Astrocyte (in vitro differentiated cells and primary cell): ENCODE measurements around the gene DACT3. TPM values are rescaled to one million over a fixed set of nuclear protein-coding genes. Genes with fewer than 3 reads are reported as not detected.

Experiments used
- DNase-seq: peaks from one replicate; pipeline ENCODE4 v3.0.0-alpha.2; 2010; ENCODE audit warnings: low read depth
- FAIRE-seq: peaks from 2 replicates; lab custom pipeline; 2011; peaks lifted over from hg19 to GRCh38; lab: Jason Lieb, UNC
- H2AFZ ChIP-seq: 2 replicates; pipeline ENCODE4 v1.6.0; 2012; ENCODE audit warnings: low read depth, low read length, inconsistent platforms
- H3K27ac ChIP-seq: 2 replicates; pipeline ENCODE4 v1.5.1; 2011; ENCODE audit warnings: low read depth, low read length, inconsistent platforms
- H3K27me3 ChIP-seq: 2 replicates; pipeline ENCODE4 v1.6.0; 2011; ENCODE audit warnings: low read length, inconsistent platforms; ENCODE audit not compliant: insufficient read depth
- H3K36me3 ChIP-seq: 2 replicates; pipeline ENCODE4 v1.5.1; 2011; ENCODE audit warnings: low read length, inconsistent platforms; ENCODE audit not compliant: insufficient read depth
- H3K4me1 ChIP-seq: 2 replicates; pipeline ENCODE4 v1.5.1; 2011; ENCODE audit warnings: low read length, inconsistent platforms; ENCODE audit not compliant: insufficient read depth
- H3K4me2 ChIP-seq: 2 replicates; pipeline ENCODE4 v1.6.0; 2012; ENCODE audit warnings: low read length, inconsistent platforms
- H3K4me3 ChIP-seq: 2 replicates; pipeline ENCODE4 v1.5.1; 2011; ENCODE audit warnings: low read depth, mild to moderate bottlenecking, low read length, inconsistent platforms; ENCODE audit not compliant: insufficient read depth
- H3K79me2 ChIP-seq: 2 replicates; pipeline ENCODE4 v1.6.0; 2012; ENCODE audit warnings: mild to moderate bottlenecking, low read length, inconsistent platforms; ENCODE audit not compliant: insufficient read depth
- H3K9ac ChIP-seq: 2 replicates; pipeline ENCODE4 v1.6.0; 2012; ENCODE audit warnings: mild to moderate bottlenecking, low read length, inconsistent platforms
- H3K9me3 ChIP-seq: 2 replicates; pipeline ENCODE4 v1.5.1; 2012; ENCODE audit warnings: low read depth, mild to moderate bottlenecking, low read length, inconsistent platforms; ENCODE audit not compliant: insufficient read depth
- H4K20me1 ChIP-seq: 2 replicates; pipeline ENCODE4 v1.6.0; 2012; ENCODE audit warnings: low read length, inconsistent platforms; ENCODE audit not compliant: insufficient read depth
- H3K27ac Mint-ChIP-seq: one replicate; pipeline ENCODE4 v1.8.0; 2021; ENCODE audit warnings: mild to moderate bottlenecking, mixed read lengths; ENCODE audit not compliant: unreplicated experiment
- H3K27me3 Mint-ChIP-seq: one replicate; pipeline ENCODE4 v1.8.0; 2021; ENCODE audit warnings: low read depth, mixed read lengths; ENCODE audit not compliant: unreplicated experiment
- H3K36me3 Mint-ChIP-seq: one replicate; pipeline ENCODE4 v1.8.0; 2021; ENCODE audit warnings: low read depth, mixed read lengths; ENCODE audit not compliant: unreplicated experiment
- H3K4me1 Mint-ChIP-seq: one replicate; pipeline ENCODE4 v1.8.0; 2021; ENCODE audit warnings: low read depth, mixed read lengths; ENCODE audit not compliant: unreplicated experiment
- H3K4me3 Mint-ChIP-seq: one replicate; pipeline ENCODE4 v1.8.0; 2021; ENCODE audit warnings: mild to moderate bottlenecking, moderate library complexity, mixed read lengths; ENCODE audit not compliant: unreplicated experiment
- H3K9me3 Mint-ChIP-seq: one replicate; pipeline ENCODE4 v1.8.0; 2021; ENCODE audit warnings: mild to moderate bottlenecking, mixed read lengths; ENCODE audit not compliant: unreplicated experiment
- EZH2 ChIP-seq: IDR thresholded peaks from 2 replicates; pipeline ENCODE4 v1.6.1; 2012; ENCODE audit warnings: mild to moderate bottlenecking, low read length, inconsistent platforms; ENCODE audit not compliant: insufficient read depth
- total RNA-seq: library from RNA; stranded (reverse); gene quantifications from 2 replicates; pipeline ENCODE4 v1.2.1, GENCODE V29; 2021
- TF ChIP-seq, protein P1 (sequence below): IDR thresholded peaks from 2 replicates; pipeline ENCODE4 v1.5.1; 2011; ENCODE audit warnings: low read depth, mild to moderate bottlenecking, inconsistent platforms, low read length, moderate library complexity; ENCODE audit not compliant: insufficient read depth

Gene DACT3
- total RNA-seq, 1 donor from 2014 or later, result 19.8 TPM

- H4K20me1 ChIP-seq, result peaks cover 9% of the 10 kb centered on the region
- no peak overlapping the region for H3K9ac ChIP-seq
- H3K4me2 ChIP-seq, result no peak overlapping the region
- H3K36me3 Mint-ChIP-seq, result peaks cover 20% of the 10 kb centered on the region
- FAIRE-seq (no peak), DNase-seq (no peak)
- H3K4me1 ChIP-seq, result no peaks in the 10 kb centered on the region
- H3K4me3 Mint-ChIP-seq, result no peak overlapping the region
- H3K27ac ChIP-seq, result no peak overlapping the region
- H3K9me3 Mint-ChIP-seq, result no peaks in the 10 kb centered on the region
- no peak overlapping the region for H2AFZ ChIP-seq
- peaks cover 16% of the 10 kb centered on the region for H3K36me3 ChIP-seq
- H3K4me3 ChIP-seq, result no peak overlapping the region
- no peaks in the 10 kb centered on the region for H3K4me1 Mint-ChIP-seq
- H3K79me2 ChIP-seq, result no peaks in the 10 kb centered on the region
- H3K27me3 ChIP-seq, result no peaks in the 10 kb centered on the region
- H3K27me3 Mint-ChIP-seq, result no peaks in the 10 kb centered on the region
- TF ChIP-seq, protein P1, sequence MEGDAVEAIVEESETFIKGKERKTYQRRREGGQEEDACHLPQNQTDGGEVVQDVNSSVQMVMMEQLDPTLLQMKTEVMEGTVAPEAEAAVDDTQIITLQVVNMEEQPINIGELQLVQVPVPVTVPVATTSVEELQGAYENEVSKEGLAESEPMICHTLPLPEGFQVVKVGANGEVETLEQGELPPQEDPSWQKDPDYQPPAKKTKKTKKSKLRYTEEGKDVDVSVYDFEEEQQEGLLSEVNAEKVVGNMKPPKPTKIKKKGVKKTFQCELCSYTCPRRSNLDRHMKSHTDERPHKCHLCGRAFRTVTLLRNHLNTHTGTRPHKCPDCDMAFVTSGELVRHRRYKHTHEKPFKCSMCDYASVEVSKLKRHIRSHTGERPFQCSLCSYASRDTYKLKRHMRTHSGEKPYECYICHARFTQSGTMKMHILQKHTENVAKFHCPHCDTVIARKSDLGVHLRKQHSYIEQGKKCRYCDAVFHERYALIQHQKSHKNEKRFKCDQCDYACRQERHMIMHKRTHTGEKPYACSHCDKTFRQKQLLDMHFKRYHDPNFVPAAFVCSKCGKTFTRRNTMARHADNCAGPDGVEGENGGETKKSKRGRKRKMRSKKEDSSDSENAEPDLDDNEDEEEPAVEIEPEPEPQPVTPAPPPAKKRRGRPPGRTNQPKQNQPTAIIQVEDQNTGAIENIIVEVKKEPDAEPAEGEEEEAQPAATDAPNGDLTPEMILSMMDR, result peak; percentile 68
- TF ChIP-seq EZH2, result no peak
- no peaks in the 10 kb centered on the region for H3K9me3 ChIP-seq
- H3K27ac Mint-ChIP-seq, result no peak overlapping the region
These were observed 43.5 kb upstream of the DACT3 start for GRCh38 chr19:46704379-46705076.

GRCh38 chr19:46700704-46701103 lies 39.7 kb upstream of the DACT3 start:
- H3K9me3 ChIP-seq, result no peaks in the 10 kb centered on the region
- no peak overlapping the region for H3K27ac Mint-ChIP-seq
- no peak overlapping the region for H3K4me2 ChIP-seq
- FAIRE-seq (no peak), DNase-seq (no peak)
- H3K36me3 ChIP-seq, result peaks cover 23% of the 10 kb centered on the region
- H4K20me1 ChIP-seq, result peaks cover 28% of the 10 kb centered on the region
- no peaks in the 10 kb centered on the region for H3K27me3 ChIP-seq
- TF ChIP-seq EZH2, result no peak
- TF ChIP-seq, protein P1, result no peak
- H3K79me2 ChIP-seq, result no peaks in the 10 kb centered on the region
- H3K4me3 ChIP-seq, result no peak overlapping the region
- peaks cover 6% of the 10 kb centered on the region for H3K4me1 ChIP-seq
- H2AFZ ChIP-seq, result no peak overlapping the region
- no peaks in the 10 kb centered on the region for H3K9me3 Mint-ChIP-seq
- no peak overlapping the region for H3K4me3 Mint-ChIP-seq
- no peaks in the 10 kb centered on the region for H3K27me3 Mint-ChIP-seq
- peaks cover 32% of the 10 kb centered on the region for H3K36me3 Mint-ChIP-seq
- no peak overlapping the region for H3K27ac ChIP-seq
- H3K4me1 Mint-ChIP-seq, result no peaks in the 10 kb centered on the region
- H3K9ac ChIP-seq, result no peak overlapping the region
